ENCODE data around the gene EMX1.

DNA sequence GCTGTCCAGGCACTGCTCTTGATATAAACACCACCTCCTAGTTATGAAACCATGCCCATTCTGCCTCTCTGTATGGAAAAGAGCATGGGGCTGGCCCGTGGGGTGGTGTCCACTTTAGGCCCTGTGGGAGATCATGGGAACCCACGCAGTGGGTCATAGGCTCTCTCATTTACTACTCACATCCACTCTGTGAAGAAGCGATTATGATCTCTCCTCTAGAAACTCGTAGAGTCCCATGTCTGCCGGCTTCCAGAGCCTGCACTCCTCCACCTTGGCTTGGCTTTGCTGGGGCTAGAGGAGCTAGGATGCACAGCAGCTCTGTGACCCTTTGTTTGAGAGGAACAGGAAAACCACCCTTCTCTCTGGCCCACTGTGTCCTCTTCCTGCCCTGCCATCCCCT lies 15.9 kb downstream of the EMX1 start:
- TF ChIP-seq POLR2A (IDR thresholded peaks at IDR 0.05; ENCODE audit: low read length): no peak
- TF ChIP-seq GATA1 (IDR thresholded peaks at IDR 0.05; ENCODE audit: low read depth, low read length): no peak

All from erythroblast (primary cell).